Measurements from ENCODE around the gene RTTN. TPM values are rescaled to one million over a fixed set of nuclear protein-coding genes. Genes with fewer than 3 reads are reported as not detected.

Gene RTTN
- total and polyA plus RNA-seq, 9 of the 15 experiments (the other 6 are each of a cell fraction or from before 2014, with no cell fraction given) = 3.1 to 18.3 (median 10.6) TPM

GRCh38 chr18:69981948-69982347 is 223.5 kb downstream of the RTTN start (continued):
- TF ChIP-seq BRF2 (IDR thresholded peaks at IDR 0.05; ENCODE audit: borderline replicate concordance, insufficient read depth, insufficient read length) (no peak), TRIM28 (IDR thresholded peaks at IDR 0.05) (no peak), KAT7 (CRISPR knock-in tag; IDR thresholded peaks at IDR 0.05; ENCODE audit: borderline replicate concordance) (no peak), CTCF (IDR thresholded peaks at IDR 0.05 in 2 of 3, conservative IDR thresholded peaks at IDR 0.05 in 1 of 3; ENCODE audit: insufficient read depth in 2 of 3, low read depth in 1 of 3, low read length in 3 of 3) (no peak), MYC (IDR thresholded peaks at IDR 0.05; ENCODE audit: low read depth, low read length) (no peak), MYC (CRISPR knock-in tag; IDR thresholded peaks at IDR 0.05; ENCODE audit: borderline replicate concordance, low read depth) (no peak), SRSF7 (optimal IDR thresholded peaks at IDR 0.05; ENCODE audit: low read depth, low read length) (no peak), ZNF707 (CRISPR knock-in tag; conservative IDR thresholded peaks at IDR 0.05) (no peak), SRSF3 (IDR thresholded peaks at IDR 0.05; ENCODE audit: insufficient read depth, low read length) (no peak)
- TF ChIP-seq, protein P1, sequence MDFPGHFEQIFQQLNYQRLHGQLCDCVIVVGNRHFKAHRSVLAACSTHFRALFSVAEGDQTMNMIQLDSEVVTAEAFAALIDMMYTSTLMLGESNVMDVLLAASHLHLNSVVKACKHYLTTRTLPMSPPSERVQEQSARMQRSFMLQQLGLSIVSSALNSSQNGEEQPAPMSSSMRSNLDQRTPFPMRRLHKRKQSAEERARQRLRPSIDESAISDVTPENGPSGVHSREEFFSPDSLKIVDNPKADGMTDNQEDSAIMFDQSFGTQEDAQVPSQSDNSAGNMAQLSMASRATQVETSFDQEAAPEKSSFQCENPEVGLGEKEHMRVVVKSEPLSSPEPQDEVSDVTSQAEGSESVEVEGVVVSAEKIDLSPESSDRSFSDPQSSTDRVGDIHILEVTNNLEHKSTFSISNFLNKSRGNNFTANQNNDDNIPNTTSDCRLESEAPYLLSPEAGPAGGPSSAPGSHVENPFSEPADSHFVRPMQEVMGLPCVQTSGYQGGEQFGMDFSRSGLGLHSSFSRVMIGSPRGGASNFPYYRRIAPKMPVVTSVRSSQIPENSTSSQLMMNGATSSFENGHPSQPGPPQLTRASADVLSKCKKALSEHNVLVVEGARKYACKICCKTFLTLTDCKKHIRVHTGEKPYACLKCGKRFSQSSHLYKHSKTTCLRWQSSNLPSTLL (IDR thresholded peaks at IDR 0.05) = no peak
- TF ChIP-seq, protein P2, sequence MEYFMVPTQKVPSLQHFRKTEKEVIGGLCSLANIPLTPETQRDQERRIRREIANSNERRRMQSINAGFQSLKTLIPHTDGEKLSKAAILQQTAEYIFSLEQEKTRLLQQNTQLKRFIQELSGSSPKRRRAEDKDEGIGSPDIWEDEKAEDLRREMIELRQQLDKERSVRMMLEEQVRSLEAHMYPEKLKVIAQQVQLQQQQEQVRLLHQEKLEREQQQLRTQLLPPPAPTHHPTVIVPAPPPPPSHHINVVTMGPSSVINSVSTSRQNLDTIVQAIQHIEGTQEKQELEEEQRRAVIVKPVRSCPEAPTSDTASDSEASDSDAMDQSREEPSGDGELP (CRISPR knock-in tag; IDR thresholded peaks at IDR 0.05; ENCODE audit: borderline replicate concordance) = no peak
